Measurements from ENCODE around the gene OSBPL10. TPM values are rescaled to one million over a fixed set of nuclear protein-coding genes. Genes with fewer than 3 reads are reported as not detected.

The OSBPL10 gene
- total and polyA plus RNA-seq, 3 donors from 2014 or later = 113 to 175 (median 160) TPM

DNA sequence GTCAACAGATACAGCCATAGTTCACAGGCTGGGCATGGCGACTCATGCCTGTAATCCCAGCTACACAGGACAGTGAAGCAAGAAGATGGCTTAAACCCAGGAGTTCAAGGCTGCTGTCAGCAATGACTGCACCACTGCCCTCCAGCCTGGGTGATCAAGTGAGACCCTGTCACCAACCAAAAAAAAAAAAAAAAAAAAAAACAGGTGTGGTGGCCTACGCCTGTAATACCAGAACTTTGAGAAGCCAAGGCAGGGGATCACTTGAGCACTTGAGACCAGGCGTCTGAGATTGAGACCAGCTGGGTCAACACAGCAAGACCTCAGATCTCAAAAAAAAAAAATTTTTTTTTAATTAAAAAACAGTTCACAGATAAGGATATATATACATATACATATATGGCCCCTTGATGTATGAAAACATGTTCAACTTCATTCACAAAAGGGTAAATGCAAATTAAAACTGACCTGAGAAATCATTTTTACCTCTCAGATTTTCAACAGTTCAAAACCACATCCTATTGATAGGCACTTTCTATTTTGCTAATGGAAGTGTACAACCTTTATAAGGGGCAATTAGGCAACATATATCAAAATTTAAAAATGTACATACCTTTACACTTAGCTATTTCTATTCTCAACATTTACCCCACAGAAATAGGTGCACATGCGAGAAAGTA is 51.1 kb downstream of the OSBPL10 start:
- no peaks in the 10 kb centered on the region for H3K27me3 ChIP-seq
- no peak overlapping the region for H3K27ac ChIP-seq
- TF ChIP-seq, protein P1, sequence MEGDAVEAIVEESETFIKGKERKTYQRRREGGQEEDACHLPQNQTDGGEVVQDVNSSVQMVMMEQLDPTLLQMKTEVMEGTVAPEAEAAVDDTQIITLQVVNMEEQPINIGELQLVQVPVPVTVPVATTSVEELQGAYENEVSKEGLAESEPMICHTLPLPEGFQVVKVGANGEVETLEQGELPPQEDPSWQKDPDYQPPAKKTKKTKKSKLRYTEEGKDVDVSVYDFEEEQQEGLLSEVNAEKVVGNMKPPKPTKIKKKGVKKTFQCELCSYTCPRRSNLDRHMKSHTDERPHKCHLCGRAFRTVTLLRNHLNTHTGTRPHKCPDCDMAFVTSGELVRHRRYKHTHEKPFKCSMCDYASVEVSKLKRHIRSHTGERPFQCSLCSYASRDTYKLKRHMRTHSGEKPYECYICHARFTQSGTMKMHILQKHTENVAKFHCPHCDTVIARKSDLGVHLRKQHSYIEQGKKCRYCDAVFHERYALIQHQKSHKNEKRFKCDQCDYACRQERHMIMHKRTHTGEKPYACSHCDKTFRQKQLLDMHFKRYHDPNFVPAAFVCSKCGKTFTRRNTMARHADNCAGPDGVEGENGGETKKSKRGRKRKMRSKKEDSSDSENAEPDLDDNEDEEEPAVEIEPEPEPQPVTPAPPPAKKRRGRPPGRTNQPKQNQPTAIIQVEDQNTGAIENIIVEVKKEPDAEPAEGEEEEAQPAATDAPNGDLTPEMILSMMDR (IDR thresholded peaks at IDR 0.05) = no peak
- TF ChIP-seq POLR2A (IDR thresholded peaks at IDR 0.05) = no peak
- no peaks in the 10 kb centered on the region for H3K36me3 ChIP-seq (ENCODE audit: low read depth, missing control alignments)
- no peaks in the 10 kb centered on the region for H3K4me1 ChIP-seq
- no peak for DNase-seq
- no peaks in the 10 kb centered on the region for H3K9me3 ChIP-seq
- intact Hi-C loops (cut with DNase I; ENCODE audit: low total_unique reads) = no loop called here
- no peak overlapping the region for H3K4me3 ChIP-seq
- 89 to 94% methylated on average over 4 of the region's 4 CpGs for WGBS, 2 donors

DNA sequence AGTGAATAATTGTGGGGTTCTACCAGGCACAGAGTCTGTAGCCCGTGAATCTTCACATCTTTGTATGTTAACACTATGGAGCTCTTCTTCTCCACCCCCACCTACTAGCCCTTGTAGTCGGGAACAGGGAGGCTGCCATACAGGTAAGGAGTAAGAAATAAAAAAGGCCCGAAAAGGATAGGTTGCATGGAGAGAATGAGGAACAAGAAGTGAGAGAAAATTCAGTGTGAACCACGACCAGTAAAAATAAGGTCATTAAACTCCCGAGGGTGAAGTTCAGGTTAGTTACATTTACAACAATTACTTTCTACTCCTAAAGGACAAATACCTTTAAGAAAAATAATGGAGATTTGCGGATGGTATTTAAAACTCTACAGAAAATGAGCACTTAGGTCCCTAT is 53.3 kb downstream of the OSBPL10 start:
- no peaks in the 10 kb centered on the region for H3K9me3 ChIP-seq
- no peak for DNase-seq
- H3K4me3 ChIP-seq = no peak overlapping the region
- 70 to 79% methylated on average over 6 of the region's 6 CpGs for WGBS, 2 donors
- intact Hi-C loops (cut with DNase I; ENCODE audit: low total_unique reads) = no loop called here
- no peaks in the 10 kb centered on the region for H3K4me1 ChIP-seq
- H3K27me3 ChIP-seq = no peaks in the 10 kb centered on the region
- TF ChIP-seq, protein P1 (IDR thresholded peaks at IDR 0.05) = no peak
- no peak overlapping the region for H3K27ac ChIP-seq
- no peaks in the 10 kb centered on the region for H3K36me3 ChIP-seq (ENCODE audit: low read depth, missing control alignments)

DNA sequence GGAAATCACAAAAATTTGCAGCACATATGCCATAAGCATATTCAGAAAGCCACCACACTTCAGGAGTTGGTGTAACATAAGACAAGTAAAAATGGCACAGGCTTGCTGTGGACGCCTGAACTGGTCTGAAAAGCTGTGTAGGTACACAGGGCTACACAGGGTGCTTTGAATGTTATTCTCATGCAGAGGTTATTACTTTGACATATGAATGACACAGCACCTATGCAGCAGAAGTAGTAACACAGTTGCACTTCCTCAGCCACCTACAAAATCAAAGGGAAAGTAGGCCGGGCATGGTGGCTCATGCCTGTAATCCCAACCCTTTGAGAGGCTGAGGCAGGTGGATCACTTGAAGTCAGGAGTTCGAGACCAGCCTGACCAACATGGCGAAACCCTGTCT is 54.5 kb downstream of the OSBPL10 start:
- H3K36me3 ChIP-seq (ENCODE audit: low read depth, missing control alignments) = no peaks in the 10 kb centered on the region
- intact Hi-C loops (cut with DNase I; ENCODE audit: low total_unique reads) = no loop called here
- no peaks in the 10 kb centered on the region for H3K4me1 ChIP-seq
- H3K4me3 ChIP-seq = no peak overlapping the region
- H3K9me3 ChIP-seq = no peaks in the 10 kb centered on the region
- TF ChIP-seq POLR2A (IDR thresholded peaks at IDR 0.05) = no peak
- TF ChIP-seq, protein P1 (IDR thresholded peaks at IDR 0.05) = no peak
- DNase-seq = no peak
- no peak overlapping the region for H3K27ac ChIP-seq
- no peaks in the 10 kb centered on the region for H3K27me3 ChIP-seq
- WGBS, 2 donors = 94 to 100% methylated on average over 4 of the region's 4 CpGs

- DNase-seq = no peak
These were observed 55.8 kb downstream of the OSBPL10 start for GRCh38 chr3:31925271-31925630.

More at GRCh38 chr3:31925271-31925630, 55.8 kb downstream of the OSBPL10 start:
- intact Hi-C loops (cut with DNase I; ENCODE audit: low total_unique reads) = no loop called here
- H3K4me1 ChIP-seq = no peaks in the 10 kb centered on the region
- H3K27ac ChIP-seq = no peak overlapping the region
- TF ChIP-seq POLR2A (IDR thresholded peaks at IDR 0.05) = no peak
- TF ChIP-seq, protein P1 (IDR thresholded peaks at IDR 0.05) = no peak
- H3K36me3 ChIP-seq (ENCODE audit: low read depth, missing control alignments) = no peaks in the 10 kb centered on the region
- no peaks in the 10 kb centered on the region for H3K27me3 ChIP-seq
- whole genome bisulfite sequencing, 2 donors = 86 to 91% methylated on average over 5 of the region's 5 CpGs
- H3K9me3 ChIP-seq = no peaks in the 10 kb centered on the region
- no peak overlapping the region for H3K4me3 ChIP-seq
